ENCODE measurements around the gene CCDC148.

The CCDC148 gene

DNA sequence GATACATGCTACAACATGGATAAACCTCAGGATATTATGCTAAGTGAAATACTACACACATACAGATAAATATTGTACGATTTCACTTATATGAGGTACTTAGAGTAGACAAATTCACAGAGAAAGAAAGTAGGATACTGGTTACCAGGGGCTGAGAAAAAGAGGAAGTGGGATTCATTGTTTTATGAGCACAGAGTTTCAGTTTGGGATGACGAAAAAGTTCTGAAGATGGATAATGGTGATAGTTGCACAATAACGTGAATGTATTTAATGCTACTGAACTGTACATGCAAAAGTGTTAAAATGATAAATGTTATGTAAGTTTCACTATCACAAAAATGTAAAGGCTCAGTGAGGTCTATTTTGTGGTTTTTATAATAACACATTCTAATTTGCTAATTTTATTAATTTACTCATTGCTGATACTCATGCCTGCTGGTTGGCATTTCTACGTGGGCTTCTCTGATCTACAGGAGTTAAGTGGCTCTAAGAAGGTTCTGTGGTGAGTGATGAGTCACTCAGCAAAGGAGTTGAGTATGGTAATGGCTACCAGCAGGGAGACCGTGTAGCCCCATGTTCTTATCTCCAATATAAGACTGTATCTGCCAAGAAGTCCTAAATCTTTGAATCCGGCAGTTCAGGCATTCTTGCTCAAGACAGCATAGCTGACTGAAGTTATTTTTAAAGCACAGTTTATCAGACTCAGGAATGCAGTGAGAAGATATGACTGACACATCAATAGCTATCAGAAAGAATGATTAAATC is 313.8 kb downstream of the CCDC148 start:
- Histone ChIP-seq H3K27ac (replicated peaks) (no peak overlapping the region), H3K4me3 (replicated peaks; ENCODE audit: insufficient read depth, low read length) (no peak overlapping the region; the same call in 1 of the 2 replicates), H3K27me3 (ENCODE audit: insufficient read depth, poor library complexity, severe bottlenecking) (no peaks in the 10 kb centered on the region)
- TF ChIP-seq SPI1 (IDR thresholded peaks at IDR 0.05; ENCODE audit: borderline replicate concordance, low read depth) (peak; percentile 97), POLR2AphosphoS5 (IDR thresholded peaks at IDR 0.05; ENCODE audit: low read depth) (no peak), GABPA (IDR thresholded peaks at IDR 0.05; ENCODE audit: low read depth) (no peak)
- DNase-seq (ENCODE audit: low read depth in 1 of 2, low spot score in 1 of 2): peak in 1 of 2 experiments; percentile 63

DNA sequence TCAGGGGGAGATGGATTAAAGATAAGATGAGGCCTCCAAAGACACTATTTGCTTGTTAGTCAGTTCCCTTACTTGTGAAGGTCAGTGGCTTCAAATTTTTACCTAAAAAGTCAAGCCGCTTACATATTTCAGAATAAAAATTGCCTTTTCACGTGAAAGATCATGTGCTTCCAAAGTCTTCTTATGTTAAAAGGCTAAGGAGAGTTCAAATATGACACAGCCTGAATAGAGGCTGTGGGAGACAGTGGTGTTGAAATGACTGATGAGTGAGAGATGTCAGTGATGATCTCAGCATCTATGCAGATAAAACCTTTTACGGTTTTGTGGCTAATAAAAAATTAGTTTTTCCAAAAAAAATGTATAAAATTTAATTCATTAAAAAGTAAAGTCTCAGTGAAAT is 314.4 kb downstream of the CCDC148 start:
- Histone ChIP-seq H3K4me3 (replicated peaks; ENCODE audit: insufficient read depth, low read length) (no peak overlapping the region), H3K27me3 (ENCODE audit: insufficient read depth, poor library complexity, severe bottlenecking) (no peaks in the 10 kb centered on the region), H3K27ac (replicated peaks) (no peak overlapping the region)
- TF ChIP-seq CTCF (IDR thresholded peaks at IDR 0.05; ENCODE audit: insufficient read depth, low read length) (no peak), SPI1 (IDR thresholded peaks at IDR 0.05; ENCODE audit: borderline replicate concordance, low read depth) (no peak), GABPA (IDR thresholded peaks at IDR 0.05; ENCODE audit: low read depth) (no peak), POLR2AphosphoS5 (IDR thresholded peaks at IDR 0.05; ENCODE audit: low read depth) (no peak)
- TF ChIP-seq, protein P1, sequence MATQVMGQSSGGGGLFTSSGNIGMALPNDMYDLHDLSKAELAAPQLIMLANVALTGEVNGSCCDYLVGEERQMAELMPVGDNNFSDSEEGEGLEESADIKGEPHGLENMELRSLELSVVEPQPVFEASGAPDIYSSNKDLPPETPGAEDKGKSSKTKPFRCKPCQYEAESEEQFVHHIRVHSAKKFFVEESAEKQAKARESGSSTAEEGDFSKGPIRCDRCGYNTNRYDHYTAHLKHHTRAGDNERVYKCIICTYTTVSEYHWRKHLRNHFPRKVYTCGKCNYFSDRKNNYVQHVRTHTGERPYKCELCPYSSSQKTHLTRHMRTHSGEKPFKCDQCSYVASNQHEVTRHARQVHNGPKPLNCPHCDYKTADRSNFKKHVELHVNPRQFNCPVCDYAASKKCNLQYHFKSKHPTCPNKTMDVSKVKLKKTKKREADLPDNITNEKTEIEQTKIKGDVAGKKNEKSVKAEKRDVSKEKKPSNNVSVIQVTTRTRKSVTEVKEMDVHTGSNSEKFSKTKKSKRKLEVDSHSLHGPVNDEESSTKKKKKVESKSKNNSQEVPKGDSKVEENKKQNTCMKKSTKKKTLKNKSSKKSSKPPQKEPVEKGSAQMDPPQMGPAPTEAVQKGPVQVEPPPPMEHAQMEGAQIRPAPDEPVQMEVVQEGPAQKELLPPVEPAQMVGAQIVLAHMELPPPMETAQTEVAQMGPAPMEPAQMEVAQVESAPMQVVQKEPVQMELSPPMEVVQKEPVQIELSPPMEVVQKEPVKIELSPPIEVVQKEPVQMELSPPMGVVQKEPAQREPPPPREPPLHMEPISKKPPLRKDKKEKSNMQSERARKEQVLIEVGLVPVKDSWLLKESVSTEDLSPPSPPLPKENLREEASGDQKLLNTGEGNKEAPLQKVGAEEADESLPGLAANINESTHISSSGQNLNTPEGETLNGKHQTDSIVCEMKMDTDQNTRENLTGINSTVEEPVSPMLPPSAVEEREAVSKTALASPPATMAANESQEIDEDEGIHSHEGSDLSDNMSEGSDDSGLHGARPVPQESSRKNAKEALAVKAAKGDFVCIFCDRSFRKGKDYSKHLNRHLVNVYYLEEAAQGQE (IDR thresholded peaks at IDR 0.05; ENCODE audit: insufficient replicate concordance, low read depth): no peak
- peak in 1 of 2 experiments; percentile 45 for DNase-seq (ENCODE audit: low read depth in 1 of 2, low spot score in 1 of 2)

GRCh38 chr2:158140201-158140600 is 316.4 kb downstream of the CCDC148 start:
- Histone ChIP-seq H3K27me3 (ENCODE audit: insufficient read depth, poor library complexity, severe bottlenecking) (no peaks in the 10 kb centered on the region), H3K4me3 (replicated peaks; ENCODE audit: insufficient read depth, low read length) (no peak overlapping the region), H3K27ac (replicated peaks) (no peak overlapping the region)
- no peak for TF ChIP-seq CTCF (IDR thresholded peaks at IDR 0.05; ENCODE audit: insufficient read depth, low read length)
- TF ChIP-seq GABPA (IDR thresholded peaks at IDR 0.05; ENCODE audit: low read depth): no peak
- TF ChIP-seq, protein P1 (IDR thresholded peaks at IDR 0.05; ENCODE audit: insufficient replicate concordance, low read depth): no peak
- TF ChIP-seq SPI1 (IDR thresholded peaks at IDR 0.05; ENCODE audit: borderline replicate concordance, low read depth): no peak
- no peak for TF ChIP-seq POLR2AphosphoS5 (IDR thresholded peaks at IDR 0.05; ENCODE audit: low read depth)
- DNase-seq (ENCODE audit: low read depth in 1 of 2, low spot score in 1 of 2): no peak

DNA sequence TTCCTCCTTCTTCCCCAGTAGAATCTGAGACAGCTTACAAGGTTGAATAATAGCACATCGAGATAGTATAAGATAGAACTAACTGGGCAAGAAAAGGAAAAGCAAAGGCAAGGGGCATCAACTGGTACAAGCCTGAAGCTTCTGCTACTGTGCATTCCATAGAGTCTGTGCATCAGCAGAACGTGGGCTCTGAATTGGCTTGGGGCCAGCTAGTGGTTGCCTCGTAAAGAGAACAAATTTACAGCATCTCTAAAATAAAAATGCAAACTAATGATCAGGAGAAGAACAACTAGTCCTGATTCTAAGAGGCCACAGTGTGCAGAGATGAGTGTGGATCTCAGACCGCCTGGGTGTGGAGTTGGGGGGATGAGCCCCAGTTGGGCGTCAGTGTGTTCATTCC is 318.3 kb downstream of the CCDC148 start:
- Histone ChIP-seq H3K4me3 (replicated peaks; ENCODE audit: insufficient read depth, low read length) (no peak overlapping the region), H3K27me3 (ENCODE audit: insufficient read depth, poor library complexity, severe bottlenecking) (no peaks in the 10 kb centered on the region), H3K27ac (replicated peaks) (no peak overlapping the region)
- no peak for DNase-seq (ENCODE audit: low read depth in 1 of 2, low spot score in 1 of 2)
- TF ChIP-seq CTCF (IDR thresholded peaks at IDR 0.05; ENCODE audit: insufficient read depth, low read length) (no peak), GABPA (IDR thresholded peaks at IDR 0.05; ENCODE audit: low read depth) (no peak), SPI1 (IDR thresholded peaks at IDR 0.05; ENCODE audit: borderline replicate concordance, low read depth) (no peak), POLR2AphosphoS5 (IDR thresholded peaks at IDR 0.05; ENCODE audit: low read depth) (no peak)
- TF ChIP-seq, protein P1 (IDR thresholded peaks at IDR 0.05; ENCODE audit: insufficient replicate concordance, low read depth): no peak

Data from HL-60 (cell line).